CD4-positive, alpha-beta memory T cell (primary cell): ENCODE data around the gene CAPN2. TPM values are rescaled to one million over a fixed set of nuclear protein-coding genes. Genes with fewer than 3 reads are reported as not detected.

Source experiments
- CTCF ChIA-PET: fragments of 350-600 bp; sonication (Branson Sonifier 250); formaldehyde crosslinking; loops from one replicate; lab custom pipeline; 2021; ENCODE audit warnings: inconsistent platforms; ENCODE audit not compliant: partially characterized antibody; lab: Charles Lee
- POLR2A ChIA-PET: fragments of 350-600 bp; sonication (Branson Sonifier 250); formaldehyde crosslinking; loops from one replicate; lab custom pipeline; 2021; ENCODE audit not compliant: partially characterized antibody; lab: Charles Lee
- DNase-seq, 5 donors: peaks; one replicate each; pipeline versions ENCODE4 v3.0.0 to v3.0.0-alpha.2; 2020 to 2022; ENCODE audit warnings: mixed read lengths in 1 of 5
- H3K27ac ChIP-seq: one replicate; pipeline ENCODE4 v1.7.0; 2013; ENCODE audit warnings: low read depth, low read length
- H3K27me3 ChIP-seq: 2 replicates; pipeline ENCODE4 v1.7.0; 2013; ENCODE audit warnings: mild to moderate bottlenecking, low read length, moderate library complexity; ENCODE audit not compliant: insufficient read depth
- H3K36me3 ChIP-seq: 2 replicates; pipeline ENCODE4 v1.7.0; 2013; ENCODE audit warnings: mild to moderate bottlenecking, low read length, moderate library complexity; ENCODE audit not compliant: insufficient read depth
- H3K4me1 ChIP-seq: 2 replicates; pipeline ENCODE4 v1.7.0; 2013; ENCODE audit warnings: mild to moderate bottlenecking, low read length, moderate library complexity; ENCODE audit not compliant: insufficient read depth
- H3K4me3 ChIP-seq, 2 donors: one replicate each; pipeline ENCODE4 v1.7.0; 2013; ENCODE audit warnings: low read length in 2 of 2, mild to moderate bottlenecking in 1 of 2
- H3K9me3 ChIP-seq, 2 donors: one replicate each; pipeline ENCODE4 v1.7.0; 2013; ENCODE audit warnings: low read length in 2 of 2, control low read depth in 1 of 2; ENCODE audit not compliant: control insufficient read depth in 1 of 2
- H3K27ac Mint-ChIP-seq, 7 donors: one replicate each; pipeline ENCODE4 v1.8.0; 2020 to 2021; ENCODE audit warnings: mixed read lengths in 7 of 7, mild to moderate bottlenecking in 6 of 7, inconsistent platforms in 3 of 7, moderate library complexity in 3 of 7
- H3K27me3 Mint-ChIP-seq, 2 donors: one replicate each; pipeline ENCODE4 v1.8.0; 2020 to 2021; ENCODE audit warnings: mixed read lengths in 2 of 2
- H3K36me3 Mint-ChIP-seq, 2 donors: one replicate each; pipeline ENCODE4 v1.8.0; 2020 to 2021; ENCODE audit warnings: mixed read lengths in 2 of 2, inconsistent platforms in 1 of 2, mild to moderate bottlenecking in 1 of 2
- H3K4me1 Mint-ChIP-seq, 4 donors: one replicate each; pipeline ENCODE4 v1.8.0; 2020 to 2021; ENCODE audit warnings: mixed read lengths in 4 of 4, mild to moderate bottlenecking in 1 of 4
- H3K4me3 Mint-ChIP-seq, 8 donors: one replicate each; pipeline ENCODE4 v1.8.0; 2020 to 2021; ENCODE audit warnings: mixed read lengths in 8 of 8, mild to moderate bottlenecking in 7 of 8, moderate library complexity in 6 of 8, inconsistent platforms in 3 of 8
- H3K9me3 Mint-ChIP-seq, 8 donors: one replicate each; pipeline ENCODE4 v1.8.0; 2020 to 2021; ENCODE audit warnings: mixed read lengths in 8 of 8, mild to moderate bottlenecking in 5 of 8, inconsistent platforms in 3 of 8, moderate library complexity in 1 of 8
- intact Hi-C: fragments of 100-400 bp; cut with micrococcal nuclease; formaldehyde crosslinking; loops from one replicate; pipeline ENCODE4 v1.15.1; 2023
- polyA plus RNA-seq, 2 donors: library from polyadenylated mRNA; unstranded; fragments of 300-500 nt; fragmentation: Illumina TruSeq; gene quantifications; one replicate each; pipeline ENCODE4 v1.2.3, GENCODE V29; 2021
- total RNA-seq, 2 experiments: library from RNA; stranded (reverse); gene quantifications; one replicate each; pipeline ENCODE4 v1.2.3, GENCODE V29; 2021

The CAPN2 gene
- total and polyA plus RNA-seq, 4 experiments from 2014 or later, result 146 to 231 (median 179) TPM

- no peak overlapping the region for H3K27ac ChIP-seq
- no peaks in the 10 kb centered on the region for H3K4me1 ChIP-seq
- H3K9me3 ChIP-seq, result no peaks in the 10 kb centered on the region
- intact Hi-C loops, result no loop called here
- Mint-ChIP-seq H3K27me3 (no peaks in the 10 kb centered on the region), H3K4me3 (no peak overlapping the region), H3K4me1 (peaks cover 0 to 4% (median 2%) of the 10 kb centered on the region in 4 donors), H3K27ac (peak overlapping the region in 3 of 7 donors; percentile 10 to 50 (median 42)), H3K36me3 (peaks cover 23 to 54% of the 10 kb centered on the region in 2 donors), H3K9me3 (no peaks in the 10 kb centered on the region)
- no peak overlapping the region for H3K4me3 ChIP-seq
- CTCF ChIA-PET, result no interaction called here
- no peaks in the 10 kb centered on the region for H3K27me3 ChIP-seq
- peaks cover 19% of the 10 kb centered on the region for H3K36me3 ChIP-seq
- POLR2A ChIA-PET, result no interaction called here
- DNase-seq, result no peak
These were observed 73.5 kb downstream of the CAPN2 start for GRCh38 chr1:223785808-223786207.

DNA sequence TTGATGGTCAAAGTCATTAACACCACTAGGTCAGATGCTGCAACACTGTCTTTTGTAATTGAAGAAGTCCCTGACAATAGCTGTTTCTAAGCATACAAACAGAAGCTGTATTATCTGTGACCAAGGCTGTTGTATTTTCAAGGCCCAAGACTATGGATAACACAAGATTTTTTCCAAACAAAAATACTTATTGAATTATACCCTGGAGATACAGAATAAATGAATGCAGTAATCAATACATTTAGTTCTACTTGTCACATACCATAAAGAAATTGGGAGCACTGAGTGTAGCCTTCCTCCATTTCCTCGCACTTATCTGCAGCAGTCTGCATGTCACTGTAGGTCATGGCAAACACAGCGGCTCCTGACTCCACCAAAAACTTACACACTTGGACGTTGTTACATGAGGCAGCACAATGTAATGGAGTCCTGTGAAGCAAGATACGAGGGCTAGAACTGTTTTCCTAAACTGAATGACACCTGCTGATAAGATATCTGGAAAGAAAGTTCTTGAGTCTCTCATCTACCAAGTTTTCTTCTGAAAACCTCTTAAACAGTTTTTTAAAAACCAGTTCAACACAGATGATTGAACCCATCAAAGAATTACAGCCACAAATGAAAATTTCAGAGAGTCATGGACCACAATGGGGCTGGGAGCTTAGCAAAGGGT lies 76.5 kb downstream of the CAPN2 start:
- H3K9me3 Mint-ChIP-seq, result no peaks in the 10 kb centered on the region
- Histone ChIP-seq H3K4me3 (no peak overlapping the region), H3K36me3 (peaks cover 16% of the 10 kb centered on the region), H3K27me3 (no peaks in the 10 kb centered on the region), H3K4me1 (no peaks in the 10 kb centered on the region), H3K9me3 (no peaks in the 10 kb centered on the region), H3K27ac (no peak overlapping the region)
- peaks cover 18 to 55% of the 10 kb centered on the region in 2 donors for H3K36me3 Mint-ChIP-seq
- POLR2A ChIA-PET, result interaction anchor here (0.9 kb wide), 1 partner anchor 57 kb away, joined by 3 read pairs; the partner anchor contains the start of gene TP53BP2
- no peaks in the 10 kb centered on the region for H3K27me3 Mint-ChIP-seq
- CTCF ChIA-PET, result no interaction called here
- DNase-seq, result no peak
- no peak overlapping the region for H3K4me3 Mint-ChIP-seq
- peak overlapping the region in 1 of 7 donors; percentile 21 for H3K27ac Mint-ChIP-seq
- intact Hi-C loops, result no loop called here
- peaks cover 0 to 2% (median 0%) of the 10 kb centered on the region in 4 donors for H3K4me1 Mint-ChIP-seq

DNA sequence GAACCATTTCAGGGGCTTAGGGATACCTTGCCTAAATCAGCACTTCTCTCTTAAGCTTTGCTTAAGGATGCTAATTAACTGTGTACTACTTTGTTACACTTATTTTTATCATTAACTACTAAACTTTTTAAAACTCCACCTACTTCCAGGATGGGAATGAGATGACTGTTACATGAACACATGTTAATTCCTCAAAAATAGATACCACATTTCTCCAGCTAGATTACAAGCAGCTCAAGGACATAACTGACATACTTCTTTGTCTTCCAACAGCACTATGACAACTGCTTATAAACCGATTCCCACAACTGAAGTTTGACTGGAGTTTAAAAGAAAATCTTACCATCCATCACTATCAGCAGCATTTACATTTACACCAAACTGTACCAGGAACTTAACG lies 79.7 kb downstream of the CAPN2 start:
- H3K9me3 Mint-ChIP-seq, result no peaks in the 10 kb centered on the region
- H3K4me1 Mint-ChIP-seq, result peaks cover 0 to 2% (median 0%) of the 10 kb centered on the region in 4 donors
- Histone ChIP-seq H3K4me1 (no peaks in the 10 kb centered on the region), H3K27me3 (no peaks in the 10 kb centered on the region), H3K27ac (no peak overlapping the region), H3K9me3 (no peaks in the 10 kb centered on the region), H3K36me3 (peaks cover 20% of the 10 kb centered on the region), H3K4me3 (no peak overlapping the region)
- peaks cover 23 to 63% of the 10 kb centered on the region in 2 donors for H3K36me3 Mint-ChIP-seq
- H3K27me3 Mint-ChIP-seq, result no peaks in the 10 kb centered on the region
- DNase-seq, result no peak
- H3K4me3 Mint-ChIP-seq, result no peak overlapping the region
- ChIA-PET POLR2A (no interaction called here), CTCF (no interaction called here)
- intact Hi-C loops, result no loop called here
- peak overlapping the region in 1 of 7 donors; percentile 1 for H3K27ac Mint-ChIP-seq

DNA sequence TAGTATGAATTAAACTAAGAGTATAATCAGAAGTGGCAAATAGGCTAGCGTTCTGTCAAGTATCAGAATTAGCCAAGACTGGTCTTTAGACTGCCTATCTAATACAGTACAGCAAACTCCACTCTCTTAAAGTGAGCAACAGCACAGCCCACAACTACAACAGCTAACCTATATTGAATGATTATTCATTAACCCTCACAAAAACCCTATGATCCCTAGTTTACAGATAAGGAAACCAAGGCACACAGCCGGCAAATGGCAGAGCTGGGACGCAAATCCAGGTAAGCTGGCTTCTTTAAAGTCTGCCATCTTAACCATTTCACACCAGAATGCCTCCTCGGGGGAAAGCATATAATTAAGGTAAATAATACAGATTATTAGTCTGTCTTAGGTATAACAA lies 81.4 kb downstream of the CAPN2 start:
- no peaks in the 10 kb centered on the region for H3K27me3 ChIP-seq
- no peaks in the 10 kb centered on the region for H3K9me3 Mint-ChIP-seq
- CTCF ChIA-PET, result no interaction called here
- H3K4me1 ChIP-seq, result no peaks in the 10 kb centered on the region
- peaks cover 26% of the 10 kb centered on the region for H3K36me3 ChIP-seq
- POLR2A ChIA-PET, result no interaction called here
- H3K9me3 ChIP-seq, result no peaks in the 10 kb centered on the region
- H3K4me3 ChIP-seq, result no peak overlapping the region
- H3K27ac Mint-ChIP-seq, result peak overlapping the region in 1 of 7 donors; percentile 48
- H3K4me1 Mint-ChIP-seq, result peaks cover 0 to 2% (median 0%) of the 10 kb centered on the region in 4 donors
- H3K27me3 Mint-ChIP-seq, result no peaks in the 10 kb centered on the region
- intact Hi-C loops, result no loop called here
- H3K27ac ChIP-seq, result no peak overlapping the region
- peaks cover 31 to 68% of the 10 kb centered on the region in 2 donors for H3K36me3 Mint-ChIP-seq
- no peak overlapping the region for H3K4me3 Mint-ChIP-seq
- no peak for DNase-seq

- no peak for DNase-seq
- H3K27ac ChIP-seq, result no peak overlapping the region
- Mint-ChIP-seq H3K4me3 (no peak overlapping the region), H3K4me1 (no peaks in the 10 kb centered on the region), H3K27ac (no peak overlapping the region), H3K9me3 (no peaks in the 10 kb centered on the region), H3K36me3 (peaks cover 29 to 67% of the 10 kb centered on the region in 2 donors), H3K27me3 (no peaks in the 10 kb centered on the region)
- H3K4me3 ChIP-seq, result no peak overlapping the region
- H3K4me1 ChIP-seq, result no peaks in the 10 kb centered on the region
- no peaks in the 10 kb centered on the region for H3K9me3 ChIP-seq
- ChIA-PET CTCF (interaction anchor here (1.0 kb wide), 1 partner anchor 13 kb away, joined by 3 read pairs; no protein-coding TSS in a partner anchor), POLR2A (no interaction called here)
- H3K36me3 ChIP-seq, result peaks cover 29% of the 10 kb centered on the region
- intact Hi-C loops, result no loop called here
- H3K27me3 ChIP-seq, result no peaks in the 10 kb centered on the region
These were observed 82.0 kb downstream of the CAPN2 start for GRCh38 chr1:223794136-223794880.

GRCh38 chr1:223796210-223796609 lies 83.9 kb downstream of the CAPN2 start:
- Histone ChIP-seq H3K9me3 (no peaks in the 10 kb centered on the region), H3K27me3 (no peaks in the 10 kb centered on the region), H3K4me3 (no peak overlapping the region), H3K36me3 (peaks cover 44% of the 10 kb centered on the region), H3K27ac (no peak overlapping the region), H3K4me1 (no peaks in the 10 kb centered on the region)
- no peaks in the 10 kb centered on the region for H3K9me3 Mint-ChIP-seq
- no peaks in the 10 kb centered on the region for H3K4me1 Mint-ChIP-seq
- no peaks in the 10 kb centered on the region for H3K27me3 Mint-ChIP-seq
- ChIA-PET CTCF (interaction anchor here (0.9 kb wide), 1 partner anchor 42 kb away, joined by 3 read pairs; no protein-coding TSS in a partner anchor), POLR2A (no interaction called here)
- intact Hi-C loops, result no loop called here
- DNase-seq, result no peak
- peak overlapping the region in 2 of 7 donors; percentile 14 to 48 for H3K27ac Mint-ChIP-seq
- no peak overlapping the region for H3K4me3 Mint-ChIP-seq
- H3K36me3 Mint-ChIP-seq, result peaks cover 43 to 79% of the 10 kb centered on the region in 2 donors

GRCh38 chr1:223802032-223802431 lies 89.7 kb downstream of the CAPN2 start:
- ChIA-PET POLR2A (no interaction called here), CTCF (interaction anchor here (0.9 to 1.1 kb wide), 2 partner anchors 10 to 53 kb away, joined by 3 to 4 read pairs; no protein-coding TSS in a partner anchor)
- Mint-ChIP-seq H3K9me3 (no peaks in the 10 kb centered on the region), H3K4me1 (no peaks in the 10 kb centered on the region), H3K4me3 (no peak overlapping the region), H3K27me3 (no peaks in the 10 kb centered on the region), H3K36me3 (peaks cover 59 to 82% of the 10 kb centered on the region in 2 donors), H3K27ac (peak overlapping the region in 2 of 7 donors; percentile 42 to 47)
- no peaks in the 10 kb centered on the region for H3K4me1 ChIP-seq
- H3K27ac ChIP-seq, result no peak overlapping the region
- H3K9me3 ChIP-seq, result no peaks in the 10 kb centered on the region
- no peak for DNase-seq
- no peak overlapping the region for H3K4me3 ChIP-seq
- H3K36me3 ChIP-seq, result peaks cover 48% of the 10 kb centered on the region
- intact Hi-C loops, result no loop called here
- H3K27me3 ChIP-seq, result no peaks in the 10 kb centered on the region
